Measurements from ENCODE around the gene DYNLT2B. TPM values are rescaled to one million over a fixed set of nuclear protein-coding genes. Genes with fewer than 3 reads are reported as not detected.

Gene DYNLT2B
- polyA plus RNA-seq, 1 donor (not counting 4 experiments of a cell fraction or from before 2014, with no cell fraction given): 40.0 TPM

- no peak for DNase-seq (ENCODE audit: low read depth, low spot score)
- TF ChIP-seq EZH2 (IDR thresholded peaks at IDR 0.05; ENCODE audit: low read length) (no peak), CTCF (optimal IDR thresholded peaks at IDR 0.05 in 1 of 3, IDR thresholded peaks at IDR 0.05 in 1 of 3, conservative IDR thresholded peaks at IDR 0.05 in 1 of 3; ENCODE audit: extremely low read depth in 1 of 3, insufficient read depth in 2 of 3, low read length in 3 of 3) (no peak)
- Histone ChIP-seq H2AFZ (ENCODE audit: control insufficient read depth, low read length) (no peak overlapping the region), H3K9me1 (ENCODE audit: control insufficient read depth, extremely low read depth, insufficient read depth, low read length) (no peaks in the 10 kb centered on the region), H3K36me3 (ENCODE audit: control insufficient read depth in 2 of 2, extremely low read depth in 1 of 2, insufficient read depth in 2 of 2, low read length in 2 of 2) (peaks cover 20 to 23% of the 10 kb centered on the region in 2 experiments), H3K9ac (ENCODE audit: control insufficient read depth, extremely low read depth, insufficient read depth, low read length) (no peak overlapping the region), H3K4me3 (ENCODE audit: control insufficient read depth in 2 of 3, extremely low read depth in 1 of 3, insufficient read depth in 2 of 3, low read depth in 1 of 3, low read length in 3 of 3) (no peak overlapping the region), H4K20me1 (ENCODE audit: control insufficient read depth, extremely low read depth, insufficient read depth, low read length) (no peaks in the 10 kb centered on the region), H3K4me2 (ENCODE audit: control insufficient read depth, extremely low read depth, insufficient read depth, low read depth, low read length) (no peak overlapping the region), H3K4me1 (ENCODE audit: control insufficient read depth, extremely low read depth, insufficient read depth, low read length) (peaks cover 25% of the 10 kb centered on the region), H3K79me2 (ENCODE audit: control insufficient read depth, insufficient read depth, low read length) (peaks cover 69% of the 10 kb centered on the region), H3K9me3 (ENCODE audit: control insufficient read depth, low read depth, low read length) (no peaks in the 10 kb centered on the region), H3K27ac (ENCODE audit: control insufficient read depth, insufficient read depth, low read length) (no peak overlapping the region), H3K27me3 (ENCODE audit: control insufficient read depth, extremely low read depth, insufficient read depth, low read length) (no peaks in the 10 kb centered on the region)
- no peak for FAIRE-seq
- dilution Hi-C loops (cut with MboI; ENCODE audit: extremely low pct_ligation_motif_present, low sequenced_read_pairs): loop anchor here (25.0 kb wide), 1 partner anchor 239 kb away; the partner anchor contains the start of genes RNF168 and SMCO1
These were observed 45.2 kb downstream of the DYNLT2B start for GRCh38 chr3:196272826-196273225.

GRCh38 chr3:196270499-196270898 lies 47.5 kb downstream of the DYNLT2B start:
- dilution Hi-C loops (cut with MboI; ENCODE audit: extremely low pct_ligation_motif_present, low sequenced_read_pairs): loop anchor here (25.0 kb wide), 1 partner anchor 242 kb away; the partner anchor contains the start of genes RNF168 and SMCO1

More at GRCh38 chr3:196270499-196270898, 47.5 kb downstream of the DYNLT2B start:
- TF ChIP-seq CTCF (optimal IDR thresholded peaks at IDR 0.05 in 1 of 3, IDR thresholded peaks at IDR 0.05 in 1 of 3, conservative IDR thresholded peaks at IDR 0.05 in 1 of 3; ENCODE audit: extremely low read depth in 1 of 3, insufficient read depth in 2 of 3, low read length in 3 of 3) (no peak), EZH2 (IDR thresholded peaks at IDR 0.05; ENCODE audit: low read length) (no peak)
- Histone ChIP-seq H3K4me3 (ENCODE audit: control insufficient read depth in 2 of 3, extremely low read depth in 1 of 3, insufficient read depth in 2 of 3, low read depth in 1 of 3, low read length in 3 of 3) (no peak overlapping the region), H3K9me1 (ENCODE audit: control insufficient read depth, extremely low read depth, insufficient read depth, low read length) (no peaks in the 10 kb centered on the region), H3K9ac (ENCODE audit: control insufficient read depth, extremely low read depth, insufficient read depth, low read length) (no peak overlapping the region), H3K36me3 (ENCODE audit: control insufficient read depth in 2 of 2, extremely low read depth in 1 of 2, insufficient read depth in 2 of 2, low read length in 2 of 2) (peaks cover 22 to 27% of the 10 kb centered on the region in 2 experiments), H3K27ac (ENCODE audit: control insufficient read depth, insufficient read depth, low read length) (no peak overlapping the region), H3K9me3 (ENCODE audit: control insufficient read depth, low read depth, low read length) (no peaks in the 10 kb centered on the region), H4K20me1 (ENCODE audit: control insufficient read depth, extremely low read depth, insufficient read depth, low read length) (no peaks in the 10 kb centered on the region), H3K4me1 (ENCODE audit: control insufficient read depth, extremely low read depth, insufficient read depth, low read length) (peaks cover 27% of the 10 kb centered on the region), H3K4me2 (ENCODE audit: control insufficient read depth, extremely low read depth, insufficient read depth, low read depth, low read length) (no peak overlapping the region), H3K79me2 (ENCODE audit: control insufficient read depth, insufficient read depth, low read length) (peaks cover 59% of the 10 kb centered on the region), H3K27me3 (ENCODE audit: control insufficient read depth, extremely low read depth, insufficient read depth, low read length) (no peaks in the 10 kb centered on the region), H2AFZ (ENCODE audit: control insufficient read depth, low read length) (no peak overlapping the region)
- DNase-seq (ENCODE audit: low read depth, low spot score): no peak
- FAIRE-seq: no peak

Measured in keratinocyte (primary cell).